Measurements from ENCODE around the gene ZMIZ1.

- TF ChIP-seq POLR2A (IDR thresholded peaks at IDR 0.05): no peak
- no peak for TF ChIP-seq CTCF (IDR thresholded peaks at IDR 0.05)
Measured at GRCh38 chr10:79103585-79103984, 34.8 kb downstream of the ZMIZ1 start.

Measured in adrenal gland (tissue), 5 donors.